Duodenal mucosa (tissue), 2 donors: ENCODE results near the gene CCR7.

Source experiments
- H3K27ac ChIP-seq: one replicate; pipeline ENCODE4 v1.7.0; 2013; ENCODE audit warnings: low read depth, low read length
- H3K27me3 ChIP-seq, 2 donors: one replicate each; pipeline ENCODE4 v1.7.0; 2013; ENCODE audit warnings: low read length in 2 of 2, control low read depth in 1 of 2; ENCODE audit not compliant: insufficient read depth in 2 of 2, control insufficient read depth in 1 of 2
- H3K36me3 ChIP-seq, 2 donors: one replicate each; pipeline ENCODE4 v1.7.0; 2013; ENCODE audit warnings: low read length in 2 of 2, control low read depth in 1 of 2; ENCODE audit not compliant: insufficient read depth in 2 of 2, control insufficient read depth in 1 of 2
- H3K4me1 ChIP-seq, 2 donors: one replicate each; pipeline ENCODE4 v1.7.0; 2013; ENCODE audit warnings: low read length in 2 of 2, control low read depth in 1 of 2; ENCODE audit not compliant: insufficient read depth in 2 of 2, control insufficient read depth in 1 of 2
- H3K4me3 ChIP-seq, 2 donors: one replicate each; pipeline ENCODE4 v1.7.0; 2013; ENCODE audit warnings: low read length in 2 of 2, low read depth in 1 of 2
- H3K9ac ChIP-seq, 2 donors: one replicate each; pipeline ENCODE4 v1.7.0; 2013; ENCODE audit warnings: low read length in 2 of 2, low read depth in 1 of 2
- H3K9me3 ChIP-seq, 2 donors: one replicate each; pipeline ENCODE4 v1.7.0; 2013; ENCODE audit warnings: low read length in 2 of 2, control low read depth in 1 of 2; ENCODE audit not compliant: control insufficient read depth in 1 of 2

CCR7 gene

GRCh38 chr17:40564883-40565768 is at the start of gene CCR7:
Gene CCR7, minus strand, starts transcription at chr17:40565472. Its CDS starts 63 bp downstream, at chr17:40565409.
- no peaks in the 10 kb centered on the region for H3K36me3 ChIP-seq
- no peak within 1 kb of the TSS for H3K4me3 ChIP-seq
- no peak within 1 kb of the TSS for H3K27ac ChIP-seq
- no peak within 1 kb of the TSS for H3K9ac ChIP-seq
- peaks cover 6 to 13% of the 10 kb centered on the region in 2 donors for H3K4me1 ChIP-seq
- H3K9me3 ChIP-seq, result no peaks in the 10 kb centered on the region
- H3K27me3 ChIP-seq, result peaks cover 5 to 15% of the 10 kb centered on the region in 2 donors

- Histone ChIP-seq H3K27ac (no peak overlapping the region), H3K27me3 (peaks cover 0 to 3% of the 10 kb centered on the region in 2 donors), H3K9me3 (no peaks in the 10 kb centered on the region), H3K4me1 (peaks cover 7 to 12% of the 10 kb centered on the region in 2 donors), H3K4me3 (no peak overlapping the region), H3K9ac (no peak overlapping the region), H3K36me3 (no peaks in the 10 kb centered on the region)
Measured at GRCh38 chr17:40614431-40615067, 49.3 kb upstream of the CCR7 start.

- no peaks in the 10 kb centered on the region for H3K9me3 ChIP-seq
- H3K9ac ChIP-seq, result no peak overlapping the region
- peaks cover 0 to 4% of the 10 kb centered on the region in 2 donors for H3K4me1 ChIP-seq
- peaks cover 0 to 3% of the 10 kb centered on the region in 2 donors for H3K27me3 ChIP-seq
- no peaks in the 10 kb centered on the region for H3K36me3 ChIP-seq
- no peak overlapping the region for H3K4me3 ChIP-seq
- no peak overlapping the region for H3K27ac ChIP-seq
Measured at GRCh38 chr17:40613467-40614154, 48.3 kb upstream of the CCR7 start.

- H3K27ac ChIP-seq, result no peak overlapping the region
- no peak overlapping the region for H3K9ac ChIP-seq
- peaks cover 0 to 4% of the 10 kb centered on the region in 2 donors for H3K4me1 ChIP-seq
- H3K4me3 ChIP-seq, result no peak overlapping the region
- H3K9me3 ChIP-seq, result no peaks in the 10 kb centered on the region
- peaks cover 0 to 2% of the 10 kb centered on the region in 2 donors for H3K27me3 ChIP-seq
- no peaks in the 10 kb centered on the region for H3K36me3 ChIP-seq
Measured at GRCh38 chr17:40612599-40613244, 47.5 kb upstream of the CCR7 start.

- Histone ChIP-seq H3K27ac (no peak overlapping the region), H3K36me3 (no peaks in the 10 kb centered on the region), H3K9ac (no peak overlapping the region), H3K4me1 (peaks cover 0 to 7% of the 10 kb centered on the region in 2 donors), H3K27me3 (no peaks in the 10 kb centered on the region), H3K9me3 (no peaks in the 10 kb centered on the region), H3K4me3 (no peak overlapping the region)
Measured at GRCh38 chr17:40611840-40612474, 46.7 kb upstream of the CCR7 start.

- H3K9ac ChIP-seq, result no peak overlapping the region
- H3K9me3 ChIP-seq, result no peaks in the 10 kb centered on the region
- no peaks in the 10 kb centered on the region for H3K27me3 ChIP-seq
- no peak overlapping the region for H3K27ac ChIP-seq
- H3K4me3 ChIP-seq, result no peak overlapping the region
- H3K4me1 ChIP-seq, result peaks cover 0 to 4% of the 10 kb centered on the region in 2 donors
- H3K36me3 ChIP-seq, result no peaks in the 10 kb centered on the region
Measured at GRCh38 chr17:40610359-40610758, 45.1 kb upstream of the CCR7 start.

GRCh38 chr17:40608061-40608581 is 42.8 kb upstream of the CCR7 start:
- Histone ChIP-seq H3K4me3 (no peak overlapping the region), H3K27ac (no peak overlapping the region), H3K9ac (no peak overlapping the region), H3K36me3 (no peaks in the 10 kb centered on the region), H3K27me3 (no peaks in the 10 kb centered on the region), H3K4me1 (peaks cover 0 to 4% of the 10 kb centered on the region in 2 donors), H3K9me3 (no peaks in the 10 kb centered on the region)

GRCh38 chr17:40607641-40608040 is 42.4 kb upstream of the CCR7 start:
- H3K4me3 ChIP-seq, result no peak overlapping the region
- H3K27ac ChIP-seq, result no peak overlapping the region
- peaks cover 0 to 4% of the 10 kb centered on the region in 2 donors for H3K4me1 ChIP-seq

GRCh38 chr17:40606548-40607353 is 41.5 kb upstream of the CCR7 start:
- Histone ChIP-seq H3K27me3 (no peaks in the 10 kb centered on the region), H3K9ac (peak overlapping the region in 1 of 2 donors; percentile 10), H3K9me3 (no peaks in the 10 kb centered on the region), H3K4me1 (peaks cover 0 to 4% of the 10 kb centered on the region in 2 donors), H3K27ac (no peak overlapping the region), H3K36me3 (no peaks in the 10 kb centered on the region), H3K4me3 (no peak overlapping the region)

More at GRCh38 chr17:40607641-40608040, 42.4 kb upstream of the CCR7 start:
- Histone ChIP-seq H3K27me3 (no peaks in the 10 kb centered on the region), H3K9ac (peak overlapping the region in 1 of 2 donors; percentile 10), H3K9me3 (no peaks in the 10 kb centered on the region), H3K36me3 (no peaks in the 10 kb centered on the region)
